Activated CD4-positive, CD25-positive, alpha-beta regulatory T cell treated with anti-CD3 and anti-CD28 coated beads, Interleukin-2, amount 50 U/mL, for 72 hours (primary cell): ENCODE data around the gene SQSTM1.

Source experiments
- DNase-seq: peaks from one replicate; pipeline ENCODE4 v3.0.0; 2021

Gene SQSTM1

GRCh38 chr5:179806250-179807048 lies 14.3 kb upstream of the SQSTM1 start, which contains the start of gene MGAT4B:
MGAT4B (minus strand) TSS chr5:179806866; CDS start chr5:179806583, 283 bp downstream.
- peak; percentile 69 for DNase-seq

GRCh38 chr5:179812135-179812825 lies 8.4 kb upstream of the SQSTM1 start:
- no peak for DNase-seq

GRCh38 chr5:179812997-179813607 lies 7.6 kb upstream of the SQSTM1 start:
- DNase-seq, result no peak

GRCh38 chr5:179814090-179814489 lies 6.6 kb upstream of the SQSTM1 start:
- DNase-seq, result no peak

- DNase-seq, result no peak
Measured at GRCh38 chr5:179815491-179816249, 5.0 kb upstream of the SQSTM1 start.

- DNase-seq, result no peak
Measured at GRCh38 chr5:179816401-179816795, 4.3 kb upstream of the SQSTM1 start.

GRCh38 chr5:179816796-179817469 lies 3.8 kb upstream of the SQSTM1 start:
- DNase-seq, result no peak

- DNase-seq, result no peak
Measured at GRCh38 chr5:179817470-179817840, 3.2 kb upstream of the SQSTM1 start.

GRCh38 chr5:179817890-179818745 lies 2.6 kb upstream of the SQSTM1 start:
- DNase-seq, result no peak

GRCh38 chr5:179818746-179819295 lies 1.9 kb upstream of the SQSTM1 start:
- DNase-seq, result peak; percentile 91

- DNase-seq, result peak; percentile 70
Measured at GRCh38 chr5:179819296-179820126, 1.2 kb upstream of the SQSTM1 start.

- DNase-seq, result peak; percentile 42
Measured at GRCh38 chr5:179820127-179820482, 600 bp upstream of the SQSTM1 start.

GRCh38 chr5:179821298-179822058 lies 773 bp downstream of the SQSTM1 start:
- DNase-seq, result peak; percentile 88

- DNase-seq, result no peak
Measured at GRCh38 chr5:179822059-179822432, 1.3 kb downstream of the SQSTM1 start.

- DNase-seq, result no peak
Measured at GRCh38 chr5:179822444-179822990, 1.8 kb downstream of the SQSTM1 start.

GRCh38 chr5:179823937-179824744 lies 3.4 kb downstream of the SQSTM1 start:
- DNase-seq, result no peak

GRCh38 chr5:179824745-179825112 lies 4.0 kb downstream of the SQSTM1 start:
- DNase-seq, result no peak

- no peak for DNase-seq
Measured at GRCh38 chr5:179825655-179826182, 5.0 kb downstream of the SQSTM1 start.
